GM23248 (cell line): ENCODE measurements around the gene ZNF425.

Source experiments
- EZH2 ChIP-seq: fragments of 200-600 bp; sonication (generic); IDR thresholded peaks from 2 replicates; pipeline ENCODE4 v1.6.1; 2018; ENCODE audit warnings: antibody characterized with exemption, mild to moderate bottlenecking; ENCODE audit not compliant: insufficient read depth, poor library complexity, severe bottlenecking
- EZH2phosphoT487 ChIP-seq: fragments of 200-600 bp; sonication (generic); IDR thresholded peaks from 2 replicates; pipeline ENCODE4 v1.6.1; 2018; ENCODE audit warnings: antibody characterized with exemption, moderate library complexity, mild to moderate bottlenecking, low read depth; ENCODE audit not compliant: insufficient read depth

- no peak for TF ChIP-seq EZH2phosphoT487
- TF ChIP-seq EZH2 = no peak
Measured at GRCh38 chr7:149154056-149154455, 27.9 kb upstream of the ZNF425 start.
